T-cell (primary cell): Measurements from ENCODE around the gene GNG14. TPM values are rescaled to one million over a fixed set of nuclear protein-coding genes. Genes with fewer than 3 reads are reported as not detected.
"Not testable (repeated sequence)": the region's sequence is repeated elsewhere in the genome, so short reads cannot be mapped to it uniquely, and the experiment has no call there.

ENCODE experiments used
- ATAC-seq, 4 experiments: fragments of 200-7000 bp in 3 of 4; fragments of 150-1000 bp in 1 of 4; cut with Tn5 transposase; replicated peaks in 1 of 4; 1 replicate in 3 of 4; 2 replicates in 1 of 4; pipeline ENCODE4 v1.10.0; 2021; ENCODE audit warnings: moderate library complexity in 3 of 4, mild to moderate bottlenecking in 2 of 4, moderate number of reproducible peaks in 1 of 4
- CTCF ChIA-PET, 2 donors: fragments of 300-600 bp; sonication (Branson Sonifier 250); formaldehyde crosslinking; loops; one replicate each; lab custom pipeline; 2022; ENCODE audit warnings: antibody characterized with exemption in 2 of 2; lab: Charles Lee
- POLR2A ChIA-PET, 2 donors: fragments of 300-600 bp; sonication (Branson Sonifier 250); formaldehyde crosslinking; loops; one replicate each; lab custom pipeline; 2022; ENCODE audit warnings: antibody characterized with exemption in 2 of 2; lab: Charles Lee
- DNase-seq, 35 experiments: peaks; one replicate each; pipeline versions ENCODE4 v3.0.0 to v3.0.0-alpha.2; 2013 to 2023
- H3K27ac ChIP-seq: one replicate; pipeline ENCODE4 v1.5.1; 2013; ENCODE audit warnings: low read length
- H3K27me3 ChIP-seq, 2 experiments: replicated peaks in 1 of 2; 1 replicate in 1 of 2; 2 replicates in 1 of 2; pipeline versions ENCODE4 v1.6.1 to v1.7.0; 2013; ENCODE audit warnings: low read length in 1 of 2, mixed read lengths in 1 of 2; ENCODE audit not compliant: control insufficient read depth in 2 of 2, insufficient read depth in 2 of 2; ENCODE audit errors: extremely low read depth in 1 of 2
- H3K36me3 ChIP-seq, 2 donors: 1 replicate in 1 of 2; 2 replicates in 1 of 2; pipeline versions ENCODE4 v1.6.1 to v1.7.0; 2013; ENCODE audit warnings: low read length in 1 of 2; ENCODE audit not compliant: control insufficient read depth in 2 of 2, insufficient read depth in 1 of 2; ENCODE audit errors: extremely low read depth in 1 of 2
- H3K4me1 ChIP-seq, 2 experiments: 1 replicate in 1 of 2; 2 replicates in 1 of 2; pipeline versions ENCODE4 v1.6.1 to v1.7.0; 2013; ENCODE audit warnings: low read length in 2 of 2, mixed read lengths in 1 of 2; ENCODE audit not compliant: insufficient read depth in 2 of 2, control insufficient read depth in 1 of 2; ENCODE audit errors: extremely low read depth in 1 of 2
- H3K4me3 ChIP-seq, 2 donors: 1 replicate in 1 of 2; 2 replicates in 1 of 2; pipeline versions ENCODE4 v1.5.1 to v1.7.0; 2013; ENCODE audit warnings: mild to moderate bottlenecking in 2 of 2, low read length in 1 of 2, moderate library complexity in 1 of 2; ENCODE audit not compliant: control insufficient read depth in 1 of 2; ENCODE audit errors: extremely low read depth in 1 of 2
- H3K9me3 ChIP-seq: 2 replicates; pipeline ENCODE4 v1.7.0; 2013
- H3K27ac Mint-ChIP-seq, 2 donors: one replicate each; pipeline ENCODE4 v1.8.0; 2020 to 2021; ENCODE audit warnings: mild to moderate bottlenecking in 2 of 2, mixed read lengths in 2 of 2
- H3K27me3 Mint-ChIP-seq, 2 donors: one replicate each; pipeline ENCODE4 v1.8.0; 2021 to 2022; ENCODE audit warnings: mixed read lengths in 2 of 2
- H3K36me3 Mint-ChIP-seq: one replicate; pipeline ENCODE4 v1.8.0; 2021; ENCODE audit warnings: mixed read lengths
- H3K4me1 Mint-ChIP-seq, 3 donors: one replicate each; pipeline ENCODE4 v1.8.0; 2020 to 2022; ENCODE audit warnings: mixed read lengths in 3 of 3, mild to moderate bottlenecking in 1 of 3
- H3K4me3 Mint-ChIP-seq, 3 donors: one replicate each; pipeline ENCODE4 v1.8.0; 2020 to 2022; ENCODE audit warnings: mild to moderate bottlenecking in 3 of 3, mixed read lengths in 3 of 3, moderate library complexity in 3 of 3
- H3K9me3 Mint-ChIP-seq, 3 donors: one replicate each; pipeline ENCODE4 v1.8.0; 2020 to 2022; ENCODE audit warnings: mixed read lengths in 3 of 3
- WGBS: methylation state at CpG from one replicate; pipeline ENCODE4 v1.1.5; 2013; ENCODE audit warnings: missing lambda C conversion rate; ENCODE audit not compliant: insufficient coverage; 5-methylcytosine and 5-hydroxymethylcytosine counted together
- total RNA-seq, 35 experiments: library from RNA in 6 of 35; stranded (reverse) in 6 of 35; fragments of 120-200 nt in 1 of 35; gene quantifications; one replicate each; pipeline versions ENCODE4 v1.2.1 to v1.2.4 and lab custom pipeline; 2013 to 2026

Gene GNG14
- total RNA-seq, 5 donors from 2014 or later (not counting 1 experiment from before 2014, with no cell fraction given): not detected

DNA sequence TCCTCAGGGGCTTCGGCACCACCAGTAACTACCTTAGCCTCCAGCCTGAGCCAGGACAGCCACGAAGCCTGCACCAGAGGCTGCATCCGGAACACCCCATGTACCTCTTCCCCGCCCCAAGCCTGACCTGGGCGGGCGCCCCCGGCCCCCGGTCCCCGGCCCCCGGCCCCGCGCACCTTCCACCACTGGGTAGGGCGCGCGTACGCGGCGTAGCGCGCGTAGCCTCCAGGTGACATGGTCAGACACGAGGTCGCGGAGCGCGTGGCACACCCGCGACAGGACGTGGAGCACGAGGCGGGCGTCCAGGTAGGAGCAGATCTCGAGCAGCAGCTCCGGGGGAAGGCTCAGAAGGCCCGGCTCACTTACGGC, 8.2 kb downstream of the GNG14 start:
- POLR2A ChIA-PET: interaction anchor here in 1 of 2 donors (0.5 to 1.5 kb wide), 2 partner anchors 17 to 26 kb away, joined by 4 to 9 read pairs; no protein-coding TSS in a partner anchor
- Mint-ChIP-seq H3K4me3 (peak overlapping the region; percentile 84 to 90 (median 89)), H3K27me3 (no peaks in the 10 kb centered on the region), H3K9me3 (no peaks in the 10 kb centered on the region), H3K27ac (no peak overlapping the region), H3K4me1 (peaks cover 0 to 14% (median 11%) of the 10 kb centered on the region in 3 donors), H3K36me3 (peaks cover 3% of the 10 kb centered on the region)
- Histone ChIP-seq H3K4me3 (peak overlapping the region; percentile 70 to 83), H3K36me3 (peaks cover 2 to 6% of the 10 kb centered on the region in 2 donors), H3K27me3 (no peaks in the 10 kb centered on the region), H3K4me1 (peaks cover 6 to 26% of the 10 kb centered on the region in 2 experiments), H3K9me3 (no peaks in the 10 kb centered on the region), H3K27ac (no peak overlapping the region)
- ATAC-seq: peak in 3 of 4 experiments; percentile 30 to 33 (median 30)
- no peak for DNase-seq
- CTCF ChIA-PET: interaction anchor here (0.6 to 1.2 kb wide), 4 partner anchors 56 to 1230 kb away, joined by 3 to 7 read pairs (median 4); no protein-coding TSS in a partner anchor
- WGBS: 5% methylated on average over 27 of the region's 36 CpGs

DNA sequence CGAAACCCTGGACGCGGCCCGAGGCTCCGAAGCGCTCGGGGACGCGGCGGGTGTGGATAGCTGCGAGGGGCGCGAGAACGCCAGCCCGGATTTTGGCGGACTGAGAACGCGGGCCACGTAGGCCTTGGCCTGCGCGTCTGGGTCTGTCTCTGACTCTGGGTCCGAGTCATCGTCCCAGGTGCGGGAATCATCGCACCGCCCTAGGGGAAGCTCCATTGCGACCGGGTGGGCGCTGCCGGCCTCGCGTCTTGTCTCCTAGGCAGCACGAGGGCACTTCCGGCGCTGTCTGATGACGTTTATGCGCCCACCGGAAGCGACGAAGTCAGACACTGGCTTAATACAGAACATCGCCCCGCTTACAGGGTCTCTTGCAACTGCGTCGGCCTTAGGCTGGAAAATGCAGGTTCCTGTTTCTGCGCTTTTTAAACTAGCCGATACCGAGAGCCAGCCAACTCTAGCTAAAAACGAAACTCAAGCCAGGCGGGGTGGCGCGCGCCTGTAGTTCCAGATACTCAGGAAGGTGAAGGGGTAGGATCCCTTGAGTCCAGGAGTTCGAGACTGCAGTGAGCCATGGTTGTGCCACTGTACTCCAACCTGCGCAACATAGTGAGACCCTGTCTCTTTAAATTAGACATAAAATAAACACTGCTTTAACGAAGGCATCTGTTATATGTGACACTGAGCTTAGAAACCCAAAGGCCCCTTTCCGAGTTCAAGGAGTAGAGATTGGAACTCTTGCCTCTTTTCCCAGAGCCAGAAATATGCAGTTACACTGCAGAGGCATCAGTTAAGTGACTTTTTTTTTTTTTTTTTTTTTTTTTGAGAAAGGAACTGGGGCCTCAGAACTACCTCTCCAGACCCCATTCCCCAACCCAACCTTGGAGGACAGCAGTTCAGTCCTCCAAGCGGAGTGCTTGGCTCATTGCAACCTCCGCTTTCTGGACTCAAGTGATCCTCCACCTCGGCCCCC, 8.9 kb downstream of the GNG14 start, which contains the start of gene FBXW9:
Gene FBXW9 (minus strand): TSS at position 266 of the 970 bp plus-strand sequence. CDS start 50 bp downstream, at position 216.
- Mint-ChIP-seq H3K9me3 (no peaks in the 10 kb centered on the region), H3K36me3 (peaks cover 7% of the 10 kb centered on the region), H3K4me3 (peak within 1 kb of the TSS; percentile 84 to 90 (median 89)), H3K27ac (peak within 1 kb of the TSS; percentile 93 to 94), H3K27me3 (no peaks in the 10 kb centered on the region), H3K4me1 (peaks cover 0 to 14% (median 11%) of the 10 kb centered on the region in 3 donors)
- 3% methylated on average over 45 of the region's 59 CpGs for WGBS
- Histone ChIP-seq H3K36me3 (peaks cover 9 to 11% of the 10 kb centered on the region in 2 donors), H3K4me3 (peak within 1 kb of the TSS; percentile 70 to 83), H3K27me3 (no peaks in the 10 kb centered on the region), H3K9me3 (no peaks in the 10 kb centered on the region), H3K27ac (peak within 1 kb of the TSS; percentile 90), H3K4me1 (peaks cover 6 to 26% of the 10 kb centered on the region in 2 experiments)
- ATAC-seq: peak; percentile 90 to 95 (median 92)
- peak; percentile 91 to 98 (median 96) for DNase-seq
- ChIA-PET POLR2A (interaction anchor here (0.5 to 1.5 kb wide), 4 partner anchors 18 to 412 kb away, joined by 4 to 16 read pairs (median 8); no protein-coding TSS in a partner anchor), CTCF (interaction anchor here in 1 of 2 donors (0.6 to 1.1 kb wide), 4 partner anchors 16 to 850 kb away, joined by 3 to 4 read pairs (median 3); no protein-coding TSS in a partner anchor)

DNA sequence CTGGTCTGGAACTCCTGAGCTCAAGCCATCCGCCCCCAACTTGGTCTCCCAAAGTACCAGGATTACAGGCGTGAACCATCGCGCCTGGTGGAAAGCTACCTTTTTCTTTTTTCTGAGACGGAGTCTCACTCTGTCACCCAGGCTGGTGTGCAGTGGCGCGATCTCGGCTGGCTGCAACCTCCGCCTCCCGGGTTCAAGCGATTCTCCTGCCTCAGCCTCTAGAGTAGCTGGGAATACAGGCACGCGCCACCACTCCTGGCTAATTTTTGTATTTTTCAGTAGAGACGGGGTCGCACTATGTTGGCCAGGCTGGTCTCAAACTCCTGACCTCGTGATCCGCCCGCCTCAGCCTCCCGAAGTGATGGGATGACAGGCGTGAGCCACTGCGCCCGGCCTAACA, 9.6 kb downstream of the GNG14 start:
- H3K9me3 ChIP-seq, H3K27me3 ChIP-seq, H3K27ac Mint-ChIP-seq, H3K27ac ChIP-seq, H3K4me3 ChIP-seq, DNase-seq, ATAC-seq, H3K9me3 Mint-ChIP-seq, H3K27me3 Mint-ChIP-seq: not testable (repeated sequence)
- Histone ChIP-seq H3K36me3 (peaks cover 12 to 16% of the 10 kb centered on the region in 2 donors), H3K4me1 (peaks cover 6 to 26% of the 10 kb centered on the region in 2 experiments)
- WGBS: 93% methylated on average over 14 of the region's 22 CpGs
- Mint-ChIP-seq H3K4me3 (peak overlapping the region; percentile 36 to 84 (median 45)), H3K4me1 (peaks cover 0 to 14% (median 11%) of the 10 kb centered on the region in 3 donors), H3K36me3 (peaks cover 10% of the 10 kb centered on the region)
- CTCF ChIA-PET: interaction anchor here in 1 of 2 donors (1.0 kb wide), 1 partner anchor 15 kb away, joined by 3 read pairs; no protein-coding TSS in a partner anchor
- POLR2A ChIA-PET: interaction anchor here in 1 of 2 donors (1.5 kb wide), 1 partner anchor 19 kb away, joined by 4 read pairs; no protein-coding TSS in a partner anchor

DNA sequence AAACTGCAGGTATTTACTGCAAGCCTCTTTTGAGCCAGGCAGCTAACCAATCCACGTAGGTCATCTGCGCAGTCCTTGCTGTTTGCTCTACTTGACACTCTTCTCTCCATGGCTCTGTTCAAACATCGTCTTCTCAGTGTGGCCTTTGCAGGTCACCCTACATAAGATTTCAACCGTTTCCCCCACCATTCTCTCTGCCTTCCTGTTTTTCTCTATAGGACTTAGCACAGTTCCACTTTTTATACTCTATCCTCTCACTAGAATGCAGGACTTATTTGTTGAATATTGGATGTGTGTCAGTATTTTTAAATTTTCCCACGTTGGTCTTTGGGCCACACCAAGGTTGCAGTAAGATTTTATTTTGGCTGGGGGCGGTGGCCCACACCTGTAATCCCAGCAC, 10.3 kb downstream of the GNG14 start:
- no peaks in the 10 kb centered on the region for H3K9me3 ChIP-seq
- Mint-ChIP-seq H3K27me3 (no peaks in the 10 kb centered on the region), H3K9me3 (no peaks in the 10 kb centered on the region), H3K4me3 (peak overlapping the region; percentile 9 to 63 (median 54)), H3K4me1 (peaks cover 0 to 14% (median 11%) of the 10 kb centered on the region in 3 donors), H3K27ac (peak overlapping the region; percentile 16 to 24), H3K36me3 (peaks cover 13% of the 10 kb centered on the region)
- H3K27me3 ChIP-seq: no peaks in the 10 kb centered on the region
- H3K4me3 ChIP-seq: no peak overlapping the region
- ChIA-PET POLR2A (no interaction called here), CTCF (no interaction called here)
- no peak for ATAC-seq
- peaks cover 16 to 19% of the 10 kb centered on the region in 2 donors for H3K36me3 ChIP-seq
- peaks cover 6 to 26% of the 10 kb centered on the region in 2 experiments for H3K4me1 ChIP-seq
- H3K27ac ChIP-seq: no peak overlapping the region
- DNase-seq: no peak
- 92% methylated on average over 5 of the region's 6 CpGs for WGBS

DNA sequence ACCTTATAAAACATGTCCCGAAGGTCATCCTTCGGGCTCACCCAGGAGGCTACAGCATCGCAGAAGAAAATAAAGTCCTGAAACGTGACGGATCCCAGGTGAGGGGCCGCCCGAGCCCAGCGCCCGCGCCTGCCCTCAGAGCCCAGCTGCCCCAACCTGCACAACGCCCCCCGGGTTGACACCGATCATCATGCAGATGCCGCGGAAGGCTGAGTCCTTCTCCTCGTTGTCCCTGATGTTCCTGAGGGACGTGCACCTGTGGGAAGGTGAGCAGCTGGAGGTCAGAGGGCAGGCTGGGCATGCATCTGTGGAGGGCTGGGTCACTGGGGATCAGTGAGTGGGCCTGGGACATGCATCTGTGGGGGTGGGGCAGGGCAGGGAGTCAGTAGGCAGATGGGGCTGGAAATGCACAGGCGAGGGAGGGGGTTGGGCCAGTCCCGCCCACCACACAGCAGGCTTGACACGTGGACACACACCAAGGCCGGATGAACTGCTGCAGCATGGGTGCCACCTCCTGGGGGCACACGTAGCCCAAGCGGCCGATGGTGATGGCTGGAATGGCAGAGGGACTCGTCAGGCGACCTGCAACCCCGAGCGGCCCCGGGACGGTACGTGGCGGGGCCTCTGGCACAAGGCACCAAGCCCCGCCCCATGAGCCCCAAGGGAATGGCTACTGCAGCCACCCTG, 13.9 kb downstream of the GNG14 start:
- no peak overlapping the region for H3K27ac ChIP-seq
- H3K4me3 ChIP-seq: no peak overlapping the region
- Mint-ChIP-seq H3K36me3 (peaks cover 34% of the 10 kb centered on the region), H3K4me1 (peaks cover 0 to 4% (median 4%) of the 10 kb centered on the region in 3 donors), H3K4me3 (no peak overlapping the region), H3K27ac (no peak overlapping the region), H3K9me3 (no peaks in the 10 kb centered on the region), H3K27me3 (no peaks in the 10 kb centered on the region)
- ChIA-PET CTCF (no interaction called here), POLR2A (no interaction called here)
- no peak for ATAC-seq
- H3K4me1 ChIP-seq: peaks cover 3 to 6% of the 10 kb centered on the region in 2 experiments
- H3K9me3 ChIP-seq: no peaks in the 10 kb centered on the region
- H3K36me3 ChIP-seq: peaks cover 37 to 53% of the 10 kb centered on the region in 2 donors
- no peak for DNase-seq
- H3K27me3 ChIP-seq: no peaks in the 10 kb centered on the region
- WGBS: 95% methylated on average over 29 of the region's 33 CpGs
